GM21515 (cell line): ENCODE results near the gene TRAPPC3L.
"Not testable (repeated sequence)": the region's sequence is repeated elsewhere in the genome, so short reads cannot be mapped to it uniquely, and the experiment has no call there.

Experiments
- ATAC-seq: cut with Tn5 transposase; IDR thresholded peaks from one replicate; pipeline ENCODE4 v1.9.1; 2021; ENCODE audit not compliant: unreplicated experiment

TRAPPC3L gene

DNA sequence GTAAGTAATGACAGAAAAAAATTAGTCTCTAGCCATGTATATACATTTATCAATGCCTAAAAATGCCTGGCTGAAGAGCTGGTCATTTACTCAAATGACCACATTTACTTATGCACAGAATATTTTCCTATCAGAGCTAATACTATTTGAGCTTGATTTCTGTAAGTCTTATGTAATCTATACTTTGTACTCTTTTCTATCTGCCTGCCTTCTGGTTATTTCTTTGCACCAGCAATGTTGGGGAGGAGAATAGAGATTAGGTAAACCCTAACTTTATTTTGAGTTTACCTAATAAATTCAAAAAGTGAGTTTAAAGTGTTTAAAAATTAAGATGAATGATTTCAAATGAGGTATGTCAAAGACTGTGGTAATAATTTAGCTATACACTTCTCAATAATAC, 30.3 kb downstream of the TRAPPC3L start:
- ATAC-seq, result no peak

DNA sequence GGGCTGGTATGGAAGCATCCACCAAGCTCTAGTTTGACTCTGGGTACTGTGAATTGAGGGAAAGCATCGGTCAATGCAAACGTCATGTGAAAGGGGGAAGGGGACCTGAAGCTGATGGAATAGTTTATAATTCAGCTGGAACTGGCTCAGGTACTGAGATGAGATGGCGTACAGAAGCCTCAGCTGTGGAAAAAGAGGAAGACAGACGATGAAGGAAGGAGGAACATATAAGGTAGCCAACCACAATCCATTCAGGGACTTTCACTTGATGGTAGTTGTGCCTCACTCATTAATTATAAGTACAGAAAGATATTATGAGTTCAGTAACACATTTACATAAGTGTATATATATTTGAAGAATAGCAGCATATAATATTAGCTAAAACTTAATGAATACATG, 31.4 kb downstream of the TRAPPC3L start:
- no peak for ATAC-seq

DNA sequence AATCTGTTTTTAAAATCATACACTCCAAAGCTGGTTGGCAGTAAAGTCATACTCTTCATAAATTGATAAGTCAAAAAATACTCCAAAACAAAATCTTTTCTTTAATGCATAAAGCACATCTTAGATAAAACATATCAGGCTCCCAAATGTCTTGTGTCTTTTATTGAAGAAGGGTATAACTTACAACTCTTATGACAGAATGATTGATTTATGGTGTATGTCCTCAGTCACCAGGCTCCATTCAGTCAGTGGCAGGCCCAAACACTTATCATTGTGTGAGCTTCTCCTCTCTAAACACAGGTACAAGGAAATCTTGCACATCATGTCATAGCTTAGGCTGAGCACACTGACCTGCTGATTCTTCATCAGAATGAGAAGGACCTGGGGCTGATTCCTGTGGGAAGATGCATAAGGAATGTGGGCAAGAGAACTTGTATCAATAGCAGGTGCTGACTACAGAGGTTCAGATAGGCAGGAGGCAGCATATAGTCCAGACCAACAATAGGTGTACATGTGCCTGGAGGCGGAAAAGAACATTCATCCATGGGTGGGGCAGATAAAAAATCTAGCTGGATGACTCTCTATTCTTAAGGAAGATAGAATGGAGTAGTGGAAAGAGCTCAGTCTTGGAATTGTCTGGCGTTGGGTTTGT, 32.1 kb downstream of the TRAPPC3L start:
- ATAC-seq, result no peak

DNA sequence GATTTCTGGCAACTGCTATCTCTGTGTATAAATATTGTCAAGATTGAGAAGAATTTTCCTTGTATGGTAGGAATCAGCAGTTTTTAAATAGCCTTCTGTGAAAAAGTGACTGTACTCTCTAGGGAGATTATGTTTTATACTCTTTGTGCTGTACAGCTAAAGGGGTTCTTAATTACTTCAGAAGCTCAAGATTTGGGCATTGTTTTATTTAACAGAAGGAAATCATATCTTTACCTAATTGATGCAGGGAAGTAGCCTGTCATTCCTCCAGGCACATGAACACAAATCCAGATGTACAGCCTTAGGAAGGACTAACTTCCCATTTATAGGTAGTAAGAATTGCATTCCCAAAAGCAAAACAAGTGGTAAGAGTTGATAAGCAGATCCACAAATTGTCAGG, 32.8 kb downstream of the TRAPPC3L start:
- ATAC-seq, result no peak

GRCh38 chr6:116512111-116512559, 33.3 kb downstream of the TRAPPC3L start:
- peak; percentile 90 for ATAC-seq

GRCh38 chr6:116511424-116512110, 33.9 kb downstream of the TRAPPC3L start, which contains the start of gene CALHM5:
CALHM5 (plus strand) TSS chr6:116511639; CDS start chr6:116511697, 58 bp downstream.
- no peak for ATAC-seq

DNA sequence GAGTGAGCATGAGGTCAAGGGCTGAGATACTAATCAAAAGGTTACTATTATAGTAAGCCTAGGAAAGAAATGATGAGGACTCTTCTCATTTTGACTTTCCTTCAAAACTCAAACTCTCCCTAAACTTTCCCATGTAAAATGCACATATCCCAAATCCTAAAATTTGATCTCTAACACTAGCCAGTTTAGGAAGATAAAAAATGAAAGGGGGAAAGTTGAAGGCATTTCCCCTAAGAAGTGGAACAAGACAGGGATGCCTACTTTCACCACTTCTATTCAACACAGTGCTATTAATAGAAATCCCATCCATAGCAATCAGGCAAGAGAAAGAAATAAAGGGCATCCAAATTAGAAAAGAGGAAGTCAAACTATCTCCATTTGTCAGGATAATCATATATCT, 37.0 kb downstream of the TRAPPC3L start:
- no peak for ATAC-seq

GRCh38 chr6:116507324-116507723, 38.2 kb downstream of the TRAPPC3L start:
- no peak for ATAC-seq

DNA sequence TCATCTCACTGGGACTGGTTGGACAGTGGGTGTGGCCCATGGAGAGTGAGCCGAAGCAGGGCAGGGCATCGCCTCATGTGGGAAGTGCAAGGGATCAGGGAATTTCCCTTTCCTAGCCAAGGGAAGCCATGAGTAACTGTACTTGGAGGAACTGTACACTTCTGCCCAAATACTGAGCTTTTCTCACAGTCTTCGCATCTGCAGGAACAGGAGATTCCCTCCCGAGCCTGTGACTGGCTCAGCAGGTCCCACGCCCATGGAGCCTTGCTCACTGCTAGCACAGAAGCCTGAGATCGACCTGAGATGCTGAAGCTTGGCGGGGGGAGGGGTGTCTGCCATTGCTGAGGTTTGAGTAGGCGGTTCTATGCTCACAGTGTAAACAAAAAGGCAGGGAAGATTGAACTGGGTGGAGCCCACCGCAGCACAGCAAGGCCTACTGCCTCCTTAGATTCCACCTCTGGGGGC, 44.5 kb downstream of the TRAPPC3L start:
- ATAC-seq, result no peak

DNA sequence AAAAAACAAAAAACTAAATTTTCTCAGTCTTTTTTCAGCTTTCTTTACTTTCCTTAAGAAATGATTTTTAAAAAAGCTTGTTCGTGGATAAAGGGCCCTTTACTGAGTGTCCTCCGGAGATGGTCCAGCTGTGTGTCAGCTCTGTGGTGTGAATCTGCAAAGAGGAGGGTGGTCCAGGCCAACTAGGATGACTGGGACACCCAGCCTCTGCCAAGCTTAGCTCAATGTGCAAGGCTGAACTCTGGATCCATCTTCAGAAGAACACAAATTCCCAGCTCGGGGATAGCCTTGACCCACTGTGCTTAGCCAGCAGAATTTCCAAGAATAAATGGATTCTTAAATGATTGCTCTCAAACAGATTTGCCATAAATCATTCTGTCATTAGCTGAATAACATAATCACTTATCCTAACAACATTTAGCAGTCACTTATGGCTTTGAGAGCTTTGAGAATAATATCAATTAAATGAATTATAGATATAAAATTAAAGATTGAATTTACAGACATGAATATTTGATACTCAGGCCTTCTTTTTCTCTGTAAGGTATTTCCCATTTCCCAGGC, 48.3 kb downstream of the TRAPPC3L start:
- no peak for ATAC-seq

DNA sequence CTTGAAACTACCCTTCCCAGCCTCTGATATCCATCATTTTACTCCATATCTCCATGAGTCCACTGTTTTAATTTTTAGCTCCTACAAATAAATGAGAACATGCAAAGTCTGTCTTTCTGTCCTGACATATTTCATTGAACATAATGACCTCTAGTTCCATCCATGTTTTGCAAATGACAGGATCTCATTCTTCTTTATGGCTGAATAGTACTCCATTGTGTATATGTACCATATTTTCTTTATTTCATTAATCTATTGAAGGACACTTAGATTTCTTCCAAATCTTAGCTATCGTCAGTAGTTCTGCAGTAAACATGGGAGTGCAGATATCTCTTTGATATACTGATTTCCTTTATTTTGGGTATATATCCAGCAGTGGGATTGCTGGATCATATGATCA, 50.3 kb downstream of the TRAPPC3L start:
- not testable (repeated sequence) for ATAC-seq

GRCh38 chr6:116492331-116493067, 53.0 kb downstream of the TRAPPC3L start:
- ATAC-seq, result no peak

GRCh38 chr6:116491610-116492330, 53.7 kb downstream of the TRAPPC3L start:
- no peak for ATAC-seq

- ATAC-seq, result no peak
Observed at GRCh38 chr6:116485559-116486184, 59.8 kb downstream of the TRAPPC3L start.

DNA sequence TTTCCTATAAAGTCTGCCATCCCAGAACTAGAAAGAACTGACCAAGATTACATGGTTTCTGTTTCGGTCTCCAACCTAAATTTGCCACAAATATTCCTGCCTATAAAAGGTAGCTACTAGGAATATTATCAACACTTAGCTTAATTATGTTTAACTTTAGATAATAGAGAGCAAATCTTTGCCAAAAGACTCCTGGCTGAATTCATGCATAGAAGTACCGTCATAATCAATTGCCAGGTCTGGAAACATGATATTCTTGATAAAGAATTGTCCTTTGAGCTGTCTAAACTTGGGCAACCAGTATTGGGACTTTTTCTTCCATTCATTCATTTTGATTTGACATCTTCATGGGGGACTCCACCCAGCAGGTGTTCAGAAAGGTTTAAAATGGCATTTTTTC, 61.9 kb downstream of the TRAPPC3L start:
- no peak for ATAC-seq

DNA sequence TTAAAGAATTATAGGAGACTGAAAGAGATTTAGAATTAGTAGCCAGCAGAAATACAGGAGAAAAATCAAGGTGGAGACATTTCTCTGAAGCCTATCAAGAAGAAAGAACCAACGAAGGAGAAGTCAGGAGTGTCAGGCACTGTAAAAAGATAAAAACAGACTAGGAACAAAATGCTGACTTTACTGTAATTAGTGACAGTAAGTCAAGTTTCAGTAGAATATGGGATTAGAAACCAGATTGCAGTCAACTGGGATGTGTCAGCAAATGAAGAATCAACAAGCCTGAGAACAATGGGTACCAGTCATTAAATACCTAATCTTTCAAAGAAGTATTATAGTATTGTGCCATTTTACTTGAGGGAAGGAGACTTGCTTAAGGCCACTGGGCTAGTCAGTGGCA, 62.7 kb downstream of the TRAPPC3L start:
- no peak for ATAC-seq

GRCh38 chr6:116476002-116476678, 69.3 kb downstream of the TRAPPC3L start:
- peak; percentile 100 for ATAC-seq

DNA sequence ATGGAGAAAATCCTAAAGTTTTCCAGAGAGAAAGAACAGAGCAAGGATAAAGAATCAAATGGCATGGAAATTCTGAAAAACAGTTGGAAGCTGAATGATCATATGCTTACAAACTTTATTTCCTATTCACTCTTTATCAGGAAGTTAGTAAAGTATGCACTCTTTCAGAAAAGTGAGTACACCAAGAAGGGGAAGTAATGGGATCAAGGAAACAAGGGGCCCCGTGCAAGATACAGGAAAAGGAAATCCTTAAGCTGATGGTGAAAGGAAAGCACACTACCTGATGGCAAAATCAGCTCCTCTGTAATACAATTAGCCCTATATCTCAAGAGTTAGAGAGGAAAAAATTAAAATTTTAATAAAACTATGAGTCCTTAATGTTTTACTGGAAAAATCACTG, 70.3 kb downstream of the TRAPPC3L start:
- ATAC-seq, result no peak

- ATAC-seq, result no peak
Observed at GRCh38 chr6:116472706-116473105, 72.8 kb downstream of the TRAPPC3L start.

GRCh38 chr6:116471531-116471930, 74.0 kb downstream of the TRAPPC3L start:
- ATAC-seq, result no peak
